ENCODE results near the gene ACR. TPM values are rescaled to one million over a fixed set of nuclear protein-coding genes. Genes with fewer than 3 reads are reported as not detected.

Gene ACR
- total RNA-seq, 1 donor from 2014 or later = not detected

- Mint-ChIP-seq H3K9me3 (ENCODE audit: low read depth) (peaks cover 6% of the 10 kb centered on the region), H3K4me3 (ENCODE audit: low read depth) (no peak overlapping the region), H3K4me1 (ENCODE audit: low read depth) (peaks cover 5% of the 10 kb centered on the region), H3K27me3 (peaks cover 33% of the 10 kb centered on the region), H3K27ac (no peak overlapping the region), H3K36me3 (ENCODE audit: insufficient read depth) (peaks cover 3% of the 10 kb centered on the region)
- no peak for DNase-seq (ENCODE audit: low spot score, unreplicated experiment)
- TF ChIP-seq CTCF (IDR thresholded peaks at IDR 0.05; ENCODE audit: unreplicated experiment) = no peak
These were observed 43.1 kb upstream of the ACR start for GRCh38 chr22:50694766-50695420.

- no peak for TF ChIP-seq CTCF (IDR thresholded peaks at IDR 0.05; ENCODE audit: unreplicated experiment)
- Mint-ChIP-seq H3K4me1 (ENCODE audit: low read depth) (peaks cover 8% of the 10 kb centered on the region), H3K9me3 (ENCODE audit: low read depth) (peaks cover 6% of the 10 kb centered on the region), H3K36me3 (ENCODE audit: insufficient read depth) (peaks cover 3% of the 10 kb centered on the region), H3K27me3 (peaks cover 33% of the 10 kb centered on the region), H3K4me3 (ENCODE audit: low read depth) (peak overlapping the region; percentile 71), H3K27ac (no peak overlapping the region)
- DNase-seq (ENCODE audit: low spot score, unreplicated experiment) = no peak
These were observed 42.4 kb upstream of the ACR start for GRCh38 chr22:50695421-50696250.

- H3K27me3 Mint-ChIP-seq = peaks cover 33% of the 10 kb centered on the region
- H3K27ac Mint-ChIP-seq = no peak overlapping the region
- DNase-seq (ENCODE audit: low spot score, unreplicated experiment) = no peak
- no peak for TF ChIP-seq CTCF (IDR thresholded peaks at IDR 0.05; ENCODE audit: unreplicated experiment)
- peak overlapping the region; percentile 71 for H3K4me3 Mint-ChIP-seq (ENCODE audit: low read depth)
- H3K9me3 Mint-ChIP-seq (ENCODE audit: low read depth) = peaks cover 6% of the 10 kb centered on the region
- H3K36me3 Mint-ChIP-seq (ENCODE audit: insufficient read depth) = peaks cover 3% of the 10 kb centered on the region
- H3K4me1 Mint-ChIP-seq (ENCODE audit: low read depth) = peaks cover 8% of the 10 kb centered on the region
These were observed 41.7 kb upstream of the ACR start for GRCh38 chr22:50696251-50696798.

GRCh38 chr22:50696799-50697561, 41.0 kb upstream of the ACR start:
- H3K4me3 Mint-ChIP-seq (ENCODE audit: low read depth) = peak overlapping the region; percentile 71
- TF ChIP-seq CTCF (IDR thresholded peaks at IDR 0.05; ENCODE audit: unreplicated experiment) = peak; percentile 69
- peaks cover 4% of the 10 kb centered on the region for H3K36me3 Mint-ChIP-seq (ENCODE audit: insufficient read depth)
- no peak overlapping the region for H3K27ac Mint-ChIP-seq
- H3K9me3 Mint-ChIP-seq (ENCODE audit: low read depth) = peaks cover 2% of the 10 kb centered on the region
- peak; percentile 50 for DNase-seq (ENCODE audit: low spot score, unreplicated experiment)
- peaks cover 8% of the 10 kb centered on the region for H3K4me1 Mint-ChIP-seq (ENCODE audit: low read depth)
- peaks cover 30% of the 10 kb centered on the region for H3K27me3 Mint-ChIP-seq
